Activated CD4-positive, alpha-beta memory T cell treated with anti-CD3 and anti-CD28 coated beads for 36 hours (primary cell): ENCODE measurements around the gene HMX2. TPM values are rescaled to one million over a fixed set of nuclear protein-coding genes. Genes with fewer than 3 reads are reported as not detected.

Experiments used
- CTCF ChIA-PET: fragments of 350-600 bp; sonication (Branson Sonifier 250); formaldehyde crosslinking; loops from one replicate; lab custom pipeline; 2021; ENCODE audit warnings: antibody characterized with exemption, inconsistent platforms; lab: Charles Lee
- POLR2A ChIA-PET: fragments of 350-600 bp; sonication (Branson Sonifier 250); formaldehyde crosslinking; loops from one replicate; lab custom pipeline; 2021; ENCODE audit warnings: antibody characterized with exemption; lab: Charles Lee
- DNase-seq: peaks from one replicate; pipeline ENCODE4 v3.0.0-alpha.2; 2020
- H3K27ac Mint-ChIP-seq: one replicate; pipeline ENCODE4 v1.8.0; 2021; ENCODE audit warnings: mixed read lengths
- H3K27me3 Mint-ChIP-seq: one replicate; pipeline ENCODE4 v1.8.0; 2021; ENCODE audit warnings: mixed read lengths
- H3K36me3 Mint-ChIP-seq: one replicate; pipeline ENCODE4 v1.8.0; 2021; ENCODE audit warnings: mixed read lengths
- H3K4me1 Mint-ChIP-seq: one replicate; pipeline ENCODE4 v1.8.0; 2021; ENCODE audit warnings: low read depth, mixed read lengths
- H3K4me3 Mint-ChIP-seq: one replicate; pipeline ENCODE4 v1.8.0; 2021; ENCODE audit warnings: mild to moderate bottlenecking, mixed read lengths
- H3K9me3 Mint-ChIP-seq: one replicate; pipeline ENCODE4 v1.8.0; 2021; ENCODE audit warnings: mixed read lengths
- intact Hi-C: fragments of 100-400 bp; cut with micrococcal nuclease; formaldehyde crosslinking; loops from one replicate; pipeline ENCODE4 v1.15.1; 2023
- total RNA-seq, 2 experiments: library from RNA; stranded (reverse); gene quantifications; one replicate each; pipeline ENCODE4 v1.2.3, GENCODE V29; 2021

The HMX2 gene
- total RNA-seq, 2 experiments from 2014 or later, result 0.31 to 0.43 TPM

DNA sequence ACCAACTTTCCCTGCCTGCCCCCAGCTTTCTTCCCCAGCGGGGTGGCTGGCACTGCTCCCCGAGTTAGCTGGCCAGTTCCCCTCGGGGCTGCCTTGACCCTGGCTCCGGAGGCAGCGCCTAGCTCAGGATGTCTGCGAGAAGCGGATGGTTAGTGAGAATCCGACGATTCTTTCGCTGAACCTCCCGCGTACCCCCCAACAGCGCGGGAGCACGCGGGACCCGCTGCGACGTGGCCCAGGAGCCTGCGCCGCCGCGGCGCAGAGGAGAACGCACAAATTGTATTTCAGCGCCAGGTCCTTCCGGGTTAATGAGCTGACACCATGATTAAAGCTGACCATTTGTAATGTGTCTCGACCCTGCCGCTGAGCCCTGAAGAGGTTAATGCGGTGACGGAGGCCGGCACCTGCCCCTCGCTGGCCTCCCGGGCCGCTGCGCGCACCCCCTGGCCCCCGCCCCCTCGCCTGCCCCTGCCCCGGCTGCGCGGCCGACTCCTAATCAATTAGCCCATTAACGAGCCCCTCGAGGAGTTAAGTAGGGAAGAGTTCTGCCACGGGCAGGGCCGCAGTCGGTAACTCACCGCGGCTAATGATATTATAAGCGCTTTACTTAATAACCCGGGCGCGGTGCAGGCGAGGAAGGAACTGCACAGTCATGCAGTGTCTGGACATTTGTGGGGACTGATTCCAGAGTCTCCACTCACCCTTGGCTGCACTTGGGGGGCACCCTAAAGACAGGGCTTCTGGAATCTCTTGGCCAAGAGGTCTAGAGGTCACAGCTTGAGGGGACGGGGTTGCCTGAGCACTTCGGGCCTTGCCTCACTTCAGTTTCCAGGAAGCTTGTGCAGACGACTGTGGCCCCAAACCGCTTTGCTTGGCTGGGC lies 1.7 kb upstream of the HMX2 start:
- peaks cover 48% of the 10 kb centered on the region for H3K4me1 Mint-ChIP-seq
- DNase-seq, result no peak
- POLR2A ChIA-PET, result interaction anchor here (1.5 kb wide), 1 partner anchor 8 kb away, joined by 8 read pairs; the partner anchor contains the start of gene BUB3
- peaks cover 3% of the 10 kb centered on the region for H3K36me3 Mint-ChIP-seq
- H3K27ac Mint-ChIP-seq, result no peak overlapping the region
- CTCF ChIA-PET, result interaction anchor here (1.0 to 2.4 kb wide), 2 partner anchors 13 to 166 kb away, joined by 3 to 21 read pairs; partner anchors contain the start of gene PSTK
- H3K9me3 Mint-ChIP-seq, result no peaks in the 10 kb centered on the region
- no peak overlapping the region for H3K4me3 Mint-ChIP-seq
- intact Hi-C loops, result loop anchor here (10.0 kb wide), 1 partner anchor 949 kb away; the partner anchor contains the start of gene CHST15
- peaks cover 73% of the 10 kb centered on the region for H3K27me3 Mint-ChIP-seq

DNA sequence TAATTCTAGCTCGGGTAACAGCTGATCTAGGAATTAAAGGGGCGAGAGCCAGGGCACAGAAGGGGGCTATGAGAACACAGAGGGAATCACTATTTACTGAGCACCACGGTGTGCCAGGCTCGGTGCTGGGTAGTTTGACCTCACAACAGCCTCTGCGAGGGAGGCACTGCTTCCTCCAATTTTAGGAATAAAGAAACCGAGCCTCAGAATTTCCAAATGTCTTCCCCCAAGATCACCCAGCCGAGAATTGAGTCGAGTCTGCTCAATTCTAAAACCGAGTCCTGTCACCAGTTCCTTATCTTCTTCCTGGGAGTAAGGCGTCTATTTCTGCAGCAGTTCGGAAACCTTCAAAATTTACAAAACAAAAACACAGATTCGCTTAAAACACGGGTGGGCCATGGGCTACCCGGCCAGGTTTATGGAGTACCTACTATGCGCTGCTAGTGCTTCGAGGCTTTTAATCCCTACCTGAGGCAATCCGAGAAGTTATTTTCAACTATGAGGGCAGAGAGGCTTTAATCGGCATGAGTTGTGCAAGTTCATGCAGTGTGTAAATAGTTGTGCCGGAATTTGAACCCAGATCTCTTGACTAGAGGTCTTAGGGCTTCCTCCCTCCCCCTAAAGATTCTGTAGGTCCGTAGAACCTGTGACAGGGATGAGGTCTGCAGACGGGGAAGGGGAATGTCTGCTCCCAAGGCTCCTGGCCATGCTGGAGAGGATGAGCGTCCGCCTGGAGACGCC lies 872 bp upstream of the HMX2 start:
- Mint-ChIP-seq H3K27me3 (peaks cover 64% of the 10 kb centered on the region), H3K27ac (no peak overlapping the region), H3K9me3 (no peaks in the 10 kb centered on the region), H3K4me1 (peaks cover 48% of the 10 kb centered on the region), H3K4me3 (peak overlapping the region; percentile 36), H3K36me3 (peaks cover 3% of the 10 kb centered on the region)
- intact Hi-C loops, result loop anchor here (10.0 kb wide), 1 partner anchor 948 kb away; the partner anchor contains the start of gene CHST15
- ChIA-PET CTCF (interaction anchor here (2.4 kb wide), 1 partner anchor 13 kb away, joined by 21 read pairs; no protein-coding TSS in a partner anchor), POLR2A (no interaction called here)
- DNase-seq, result no peak

DNA sequence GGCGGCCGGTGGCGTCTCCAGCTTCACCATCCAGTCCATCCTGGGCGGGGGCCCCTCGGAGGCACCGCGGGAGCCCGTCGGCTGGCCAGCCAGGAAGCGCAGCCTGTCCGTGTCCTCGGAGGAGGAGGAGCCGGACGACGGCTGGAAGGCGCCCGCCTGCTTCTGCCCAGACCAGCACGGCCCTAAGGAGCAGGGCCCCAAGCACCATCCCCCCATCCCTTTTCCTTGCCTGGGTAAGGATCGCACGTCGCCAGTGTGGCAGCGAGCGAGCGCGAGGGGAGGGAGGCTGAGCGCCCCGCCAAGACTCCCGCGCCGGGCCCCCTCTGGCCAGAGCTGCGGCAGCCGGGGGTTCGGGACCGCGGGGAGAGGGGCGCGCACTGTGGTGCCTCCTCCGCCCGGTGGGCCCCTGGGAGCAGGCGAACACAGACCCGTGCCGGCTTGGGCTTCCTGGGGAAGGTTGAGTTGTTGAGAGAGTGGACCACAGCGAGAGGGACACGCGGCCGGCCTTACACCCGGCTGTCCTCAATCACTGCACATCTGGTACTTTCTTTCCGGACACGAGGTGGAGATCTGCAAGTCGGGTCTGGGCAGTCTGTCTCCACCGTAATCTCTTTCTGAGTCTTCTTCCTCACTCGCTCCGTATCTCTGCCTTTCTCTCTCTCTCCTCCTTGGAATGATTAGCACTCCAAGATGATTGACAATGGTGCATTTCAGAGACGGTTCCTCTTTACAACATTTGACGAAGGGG lies 652 bp downstream of the HMX2 start:
- POLR2A ChIA-PET, result no interaction called here
- Mint-ChIP-seq H3K27ac (peak overlapping the region; percentile 39), H3K36me3 (peaks cover 3% of the 10 kb centered on the region), H3K4me3 (peak overlapping the region; percentile 58), H3K27me3 (peaks cover 50% of the 10 kb centered on the region), H3K9me3 (no peaks in the 10 kb centered on the region), H3K4me1 (peaks cover 51% of the 10 kb centered on the region)
- DNase-seq, result no peak
- intact Hi-C loops, result loop anchor here (2.0 to 10.0 kb wide), 2 partner anchors 16 to 946 kb away; partner anchors contain the start of gene CHST15
- CTCF ChIA-PET, result interaction anchor here (1.1 to 4.0 kb wide), 2 partner anchors 15 to 168 kb away, joined by 5 to 24 read pairs; partner anchors contain the start of gene PSTK

DNA sequence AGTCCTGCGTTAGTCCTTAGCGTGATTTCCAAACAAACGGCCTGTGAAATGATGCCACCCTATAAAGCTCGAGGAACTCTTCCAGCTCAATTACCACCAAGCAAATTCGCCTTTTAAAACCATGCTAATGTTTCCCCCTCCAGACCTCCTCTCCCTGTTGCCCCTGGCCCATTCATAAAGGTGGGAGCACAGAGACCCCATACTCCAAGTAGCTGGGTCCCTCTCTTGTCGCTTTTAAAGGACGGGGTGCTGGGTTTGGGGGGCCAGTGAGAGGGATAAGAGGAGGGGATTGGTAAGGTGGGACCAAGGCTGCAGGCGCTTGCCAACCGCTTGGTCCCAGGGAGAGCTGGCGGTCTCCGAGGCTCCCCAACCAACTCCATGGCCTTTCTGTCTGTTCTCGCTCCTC lies 1.2 kb downstream of the HMX2 start:
- intact Hi-C loops, result loop anchor here (2.0 to 10.0 kb wide), 2 partner anchors 16 to 946 kb away; partner anchors contain the start of gene CHST15
- no peak for DNase-seq
- Mint-ChIP-seq H3K4me1 (peaks cover 52% of the 10 kb centered on the region), H3K27ac (peak overlapping the region; percentile 39), H3K4me3 (peak overlapping the region; percentile 58), H3K27me3 (peaks cover 46% of the 10 kb centered on the region), H3K36me3 (peaks cover 5% of the 10 kb centered on the region), H3K9me3 (no peaks in the 10 kb centered on the region)
- ChIA-PET CTCF (interaction anchor here (1.1 to 4.0 kb wide), 3 partner anchors 9 to 169 kb away, joined by 5 to 24 read pairs (median 22); partner anchors contain the start of gene PSTK), POLR2A (interaction anchor here (1.2 kb wide), 1 partner anchor 14 kb away, joined by 3 read pairs; no protein-coding TSS in a partner anchor)

DNA sequence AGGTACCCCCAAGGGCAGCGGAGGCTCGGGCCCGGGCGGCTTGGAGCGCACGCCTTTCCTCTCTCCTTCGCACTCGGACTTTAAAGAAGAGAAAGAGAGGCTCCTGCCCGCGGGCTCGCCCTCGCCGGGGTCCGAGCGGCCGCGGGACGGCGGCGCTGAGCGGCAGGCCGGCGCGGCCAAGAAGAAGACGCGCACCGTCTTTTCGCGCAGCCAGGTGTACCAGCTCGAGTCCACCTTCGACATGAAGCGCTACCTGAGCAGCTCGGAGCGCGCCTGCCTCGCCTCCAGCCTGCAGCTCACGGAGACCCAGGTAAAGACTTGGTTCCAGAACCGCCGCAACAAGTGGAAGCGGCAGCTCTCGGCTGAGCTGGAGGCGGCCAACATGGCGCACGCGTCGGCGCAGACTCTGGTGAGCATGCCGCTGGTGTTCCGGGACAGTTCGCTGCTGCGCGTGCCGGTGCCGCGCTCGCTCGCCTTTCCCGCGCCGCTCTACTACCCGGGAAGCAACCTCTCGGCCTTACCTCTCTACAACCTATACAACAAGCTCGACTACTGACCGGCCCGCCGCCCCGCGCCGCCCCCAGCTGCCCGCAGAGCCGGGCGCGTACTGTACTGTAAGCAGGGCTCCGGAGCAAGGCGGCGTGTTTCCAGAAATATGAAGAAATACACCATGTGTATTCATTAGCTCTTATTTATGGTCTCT lies 1.8 kb downstream of the HMX2 start:
- H3K27me3 Mint-ChIP-seq, result peaks cover 40% of the 10 kb centered on the region
- CTCF ChIA-PET, result interaction anchor here (1.1 to 4.0 kb wide), 3 partner anchors 9 to 169 kb away, joined by 5 to 24 read pairs (median 22); partner anchors contain the start of gene PSTK
- no peaks in the 10 kb centered on the region for H3K9me3 Mint-ChIP-seq

DNA sequence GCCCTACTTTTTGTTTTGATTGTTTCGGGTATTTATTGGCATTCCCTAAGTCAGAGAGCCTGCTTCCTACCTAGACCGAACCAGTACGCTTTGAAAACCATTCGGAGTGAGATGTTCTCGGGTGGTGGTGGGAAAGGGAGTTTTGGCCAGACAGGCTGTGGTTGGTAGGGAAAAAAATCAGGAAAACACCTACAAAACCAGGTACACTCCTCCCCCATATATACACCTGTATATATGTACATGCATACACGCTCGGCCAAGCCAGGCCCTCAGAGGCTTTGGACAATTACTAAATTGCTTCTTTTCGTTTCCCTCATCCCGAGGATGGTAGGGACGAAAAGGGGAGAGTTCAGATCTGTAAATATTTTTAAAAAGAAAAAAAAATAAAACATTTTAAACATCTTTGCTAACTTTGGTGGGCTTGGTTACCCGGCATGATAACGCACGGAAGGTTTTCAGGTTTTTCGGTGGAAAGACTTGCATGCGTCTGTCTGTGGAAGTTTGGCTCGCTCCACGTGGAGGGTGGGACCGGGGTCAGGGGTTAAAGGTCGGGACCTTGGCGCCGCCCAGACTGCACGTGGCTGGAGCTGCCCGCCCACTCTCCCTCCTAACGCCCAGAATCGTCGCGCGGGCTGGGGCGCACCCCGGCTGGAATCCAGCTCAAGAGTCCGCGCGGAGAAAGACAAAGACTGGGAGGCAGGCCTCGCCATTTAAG lies 2.5 kb downstream of the HMX2 start:
- H3K4me1 Mint-ChIP-seq, result peaks cover 42% of the 10 kb centered on the region
- H3K4me3 Mint-ChIP-seq, result peak overlapping the region; percentile 73
- H3K27ac Mint-ChIP-seq, result no peak overlapping the region
- DNase-seq, result peak; percentile 54
- ChIA-PET CTCF (interaction anchor here (1.6 to 4.0 kb wide), 3 partner anchors 10 to 107 kb away, joined by 3 to 24 read pairs (median 22); no protein-coding TSS in a partner anchor), POLR2A (interaction anchor here (0.9 to 1.2 kb wide), 6 partner anchors 9 to 136 kb away, joined by 3 to 4 read pairs (median 3); no protein-coding TSS in a partner anchor)
- no peaks in the 10 kb centered on the region for H3K9me3 Mint-ChIP-seq
- intact Hi-C loops, result loop anchor here (5.0 to 10.0 kb wide), 3 partner anchors 198 to 1644 kb away; partner anchors contain the start of genes C10orf88, EEF1AKMT2 and LHPP
- peaks cover 33% of the 10 kb centered on the region for H3K27me3 Mint-ChIP-seq
- H3K36me3 Mint-ChIP-seq, result peaks cover 14% of the 10 kb centered on the region

More for the DNA sequence above, 1.8 kb downstream of the HMX2 start:
- Mint-ChIP-seq H3K4me3 (peak overlapping the region; percentile 73), H3K36me3 (peaks cover 7% of the 10 kb centered on the region), H3K27ac (no peak overlapping the region), H3K4me1 (peaks cover 47% of the 10 kb centered on the region)
- intact Hi-C loops, result loop anchor here (2.0 to 10.0 kb wide), 5 partner anchors 17 to 1645 kb away; partner anchors contain the start of genes C10orf88, CHST15, EEF1AKMT2 and LHPP
- DNase-seq, result peak; percentile 59
- POLR2A ChIA-PET, result interaction anchor here (0.9 to 1.2 kb wide), 5 partner anchors 9 to 137 kb away, joined by 3 to 4 read pairs (median 3); no protein-coding TSS in a partner anchor

DNA sequence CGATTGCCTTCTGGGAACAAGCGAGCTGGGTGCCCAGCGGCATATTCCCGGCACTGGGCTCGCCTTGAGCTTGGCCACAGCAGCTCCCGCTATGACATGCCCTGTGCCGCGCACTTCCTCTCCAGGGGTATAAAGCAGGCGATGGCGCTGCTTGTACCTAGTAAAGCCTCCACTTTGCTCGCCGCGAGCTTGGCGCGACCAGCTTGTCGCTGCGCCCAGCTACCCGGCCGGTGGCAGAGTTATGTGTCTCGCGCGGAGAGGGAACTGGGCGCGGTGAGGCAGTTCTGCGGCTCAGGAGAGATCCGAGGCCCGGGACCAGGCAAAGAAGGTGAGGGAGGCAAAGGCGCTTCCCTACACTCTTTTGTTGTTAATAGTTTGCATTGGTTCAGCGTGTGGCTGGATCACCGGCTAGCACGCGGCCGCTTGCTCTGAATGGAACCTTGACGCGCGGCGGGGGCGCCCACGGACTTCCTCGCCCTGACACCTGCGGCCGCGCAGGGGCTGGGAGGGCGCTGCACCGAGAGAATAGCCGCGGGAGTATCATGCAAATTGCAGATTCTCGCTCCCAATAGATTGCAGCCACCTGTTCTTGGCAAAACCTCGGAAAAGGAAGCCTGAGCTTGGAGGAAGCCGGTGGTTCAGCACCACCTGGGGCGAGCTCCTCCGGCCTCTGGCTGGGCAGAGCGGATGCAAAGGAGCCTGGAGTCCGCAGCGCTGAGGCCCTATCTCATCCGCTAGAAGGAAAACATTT lies 3.2 kb downstream of the HMX2 start:
- intact Hi-C loops, result loop anchor here (5.0 to 10.0 kb wide), 3 partner anchors 199 to 1644 kb away; partner anchors contain the start of genes C10orf88, EEF1AKMT2 and LHPP
- peak overlapping the region; percentile 65 for H3K4me3 Mint-ChIP-seq
- POLR2A ChIA-PET, result interaction anchor here (0.9 to 1.0 kb wide), 2 partner anchors 8 to 10 kb away, joined by 3 read pairs; no protein-coding TSS in a partner anchor
- peaks cover 20% of the 10 kb centered on the region for H3K36me3 Mint-ChIP-seq
- CTCF ChIA-PET, result interaction anchor here (1.6 to 4.0 kb wide), 3 partner anchors 11 to 108 kb away, joined by 3 to 24 read pairs (median 22); no protein-coding TSS in a partner anchor
- H3K27me3 Mint-ChIP-seq, result peaks cover 26% of the 10 kb centered on the region
- DNase-seq, result peak; percentile 54
- H3K27ac Mint-ChIP-seq, result no peak overlapping the region
- peaks cover 42% of the 10 kb centered on the region for H3K4me1 Mint-ChIP-seq
- H3K9me3 Mint-ChIP-seq, result no peaks in the 10 kb centered on the region

DNA sequence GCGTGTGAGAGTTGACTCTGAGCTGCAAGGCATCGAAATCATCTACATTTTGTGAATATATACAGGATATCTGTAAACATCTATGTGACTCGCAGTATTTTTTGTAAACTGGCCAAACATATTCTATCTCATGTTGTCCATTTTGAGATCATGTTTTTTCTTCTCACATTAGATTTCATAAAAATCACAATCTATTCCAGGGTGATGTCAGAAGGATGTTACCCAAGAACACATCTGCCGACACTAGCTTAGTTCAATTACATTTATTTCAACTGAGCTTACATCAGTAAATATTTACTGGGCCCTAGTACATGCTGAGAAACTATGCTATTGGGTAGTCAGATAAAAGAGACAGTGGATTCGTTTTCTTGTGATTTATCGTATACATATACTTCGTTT lies 3.8 kb downstream of the HMX2 start:
- H3K27me3 Mint-ChIP-seq, result peaks cover 23% of the 10 kb centered on the region
- peaks cover 46% of the 10 kb centered on the region for H3K4me1 Mint-ChIP-seq
- intact Hi-C loops, result loop anchor here (5.0 to 10.0 kb wide), 3 partner anchors 199 to 1643 kb away; partner anchors contain the start of genes C10orf88, EEF1AKMT2 and LHPP
- DNase-seq, result no peak
- peak overlapping the region; percentile 65 for H3K4me3 Mint-ChIP-seq
- ChIA-PET POLR2A (no interaction called here), CTCF (interaction anchor here (1.6 to 4.0 kb wide), 3 partner anchors 12 to 108 kb away, joined by 3 to 24 read pairs (median 22); no protein-coding TSS in a partner anchor)
- no peak overlapping the region for H3K27ac Mint-ChIP-seq
- H3K36me3 Mint-ChIP-seq, result peaks cover 25% of the 10 kb centered on the region
- no peaks in the 10 kb centered on the region for H3K9me3 Mint-ChIP-seq
